DMS 273 treated with DMSO at 0.1 percent for 48 hours (cell line): ENCODE data around the gene TRAM2.

Source experiments
- DNase-seq: peaks from one replicate; lab custom pipeline; 2025; lab: John Stamatoyannopoulos, UW

Gene TRAM2

GRCh38 chr6:52577022-52577777 is at the start of gene TRAM2:
Gene TRAM2 (minus strand): TSS chr6:52577060. CDS start chr6:52576915, 145 bp downstream.
- peak; percentile 56 for DNase-seq

GRCh38 chr6:52622810-52623209 is 46.0 kb upstream of the TRAM2 start:
- DNase-seq, result no peak

GRCh38 chr6:52621631-52622030 is 44.8 kb upstream of the TRAM2 start:
- no peak for DNase-seq

GRCh38 chr6:52620906-52621190 is 44.0 kb upstream of the TRAM2 start:
- no peak for DNase-seq

GRCh38 chr6:52620055-52620905 is 43.4 kb upstream of the TRAM2 start:
- no peak for DNase-seq

GRCh38 chr6:52617087-52617486 is 40.2 kb upstream of the TRAM2 start:
- peak; percentile 35 for DNase-seq

- no peak for DNase-seq
Measured at GRCh38 chr6:52616059-52616690, 39.3 kb upstream of the TRAM2 start.

- DNase-seq, result no peak
Measured at GRCh38 chr6:52612336-52613054, 35.6 kb upstream of the TRAM2 start.

GRCh38 chr6:52611833-52612232 is 35.0 kb upstream of the TRAM2 start:
- no peak for DNase-seq

- no peak for DNase-seq
Measured at GRCh38 chr6:52610745-52611355, 34.0 kb upstream of the TRAM2 start.

- DNase-seq, result no peak
Measured at GRCh38 chr6:52610011-52610410, 33.2 kb upstream of the TRAM2 start.

- no peak for DNase-seq
Measured at GRCh38 chr6:52605610-52606185, 28.8 kb upstream of the TRAM2 start.

- no peak for DNase-seq
Measured at GRCh38 chr6:52603000-52603795, 26.3 kb upstream of the TRAM2 start.

- DNase-seq, result no peak
Measured at GRCh38 chr6:52598824-52599190, 21.9 kb upstream of the TRAM2 start.

GRCh38 chr6:52598123-52598823 is 21.4 kb upstream of the TRAM2 start:
- DNase-seq, result peak; percentile 80

- DNase-seq, result no peak
Measured at GRCh38 chr6:52597738-52598122, 20.9 kb upstream of the TRAM2 start.

GRCh38 chr6:52596371-52597028 is 19.6 kb upstream of the TRAM2 start:
- DNase-seq, result no peak

- no peak for DNase-seq
Measured at GRCh38 chr6:52595796-52596130, 18.9 kb upstream of the TRAM2 start.

GRCh38 chr6:52595000-52595795 is 18.3 kb upstream of the TRAM2 start:
- peak; percentile 82 for DNase-seq
